H9 (cell line): ENCODE measurements around the gene TMEM38A. TPM values are rescaled to one million over a fixed set of nuclear protein-coding genes. Genes with fewer than 3 reads are reported as not detected.

Source experiments
- DNase-seq: peaks from one replicate; pipeline ENCODE4 v3.0.0-alpha.2; 2017
- H2AFZ ChIP-seq: one replicate; pipeline ENCODE4 v1.6.1; 2013; ENCODE audit warnings: mild to moderate bottlenecking, low read length, control low read depth, moderate library complexity
- H2AK5ac ChIP-seq: 2 replicates; pipeline ENCODE4 v1.6.1; 2013; ENCODE audit warnings: low read length, control low read depth, mixed read lengths; ENCODE audit not compliant: insufficient read length
- H2BK120ac ChIP-seq: one replicate; pipeline ENCODE4 v1.6.1; 2013; ENCODE audit warnings: low read depth, mild to moderate bottlenecking, low read length, control low read depth, inconsistent platforms; ENCODE audit not compliant: poor library complexity, severe bottlenecking
- H2BK12ac ChIP-seq: 2 replicates; pipeline ENCODE4 v1.6.1; 2013; ENCODE audit warnings: low read length, control low read depth, mixed read lengths, low read depth; ENCODE audit not compliant: insufficient read length
- H2BK15ac ChIP-seq: 2 replicates; pipeline ENCODE4 v1.6.1; 2013; ENCODE audit warnings: low read depth, low read length, control low read depth
- H2BK20ac ChIP-seq: one replicate; pipeline ENCODE4 v1.6.1; 2013; ENCODE audit warnings: low read depth, mild to moderate bottlenecking, low read length, control low read depth, inconsistent platforms; ENCODE audit not compliant: poor library complexity, severe bottlenecking
- H2BK5ac ChIP-seq: 2 replicates; pipeline ENCODE4 v1.6.1; 2013; ENCODE audit warnings: low read length, control low read depth, mixed read lengths; ENCODE audit not compliant: insufficient read length
- H3K14ac ChIP-seq: 2 replicates; pipeline ENCODE4 v1.6.1; 2013; ENCODE audit warnings: low read length, control low read depth; ENCODE audit not compliant: insufficient read depth
- H3K18ac ChIP-seq: 2 replicates; pipeline ENCODE4 v1.6.1; 2013; ENCODE audit warnings: low read depth, mild to moderate bottlenecking, mixed read lengths, low read length, control low read depth; ENCODE audit not compliant: insufficient read length
- H3K23ac ChIP-seq: 2 replicates; pipeline ENCODE4 v1.6.1; 2013; ENCODE audit warnings: low read length, control low read depth, mixed read lengths, low read depth; ENCODE audit not compliant: insufficient read length
- H3K23me2 ChIP-seq: 2 replicates; pipeline ENCODE4 v1.6.1; 2013; ENCODE audit warnings: low read depth, mild to moderate bottlenecking, mixed read lengths, low read length, control low read depth; ENCODE audit not compliant: insufficient read length, poor library complexity, severe bottlenecking
- H3K27ac ChIP-seq: 2 replicates; pipeline ENCODE4 v1.5.1; 2013; ENCODE audit warnings: low read length, control low read depth, mixed read lengths, low read depth; ENCODE audit not compliant: insufficient read length
- H3K27me3 ChIP-seq: 2 replicates; pipeline ENCODE4 v1.6.1; 2013; ENCODE audit warnings: low read length, control low read depth, inconsistent platforms; ENCODE audit not compliant: insufficient read depth
- H3K4ac ChIP-seq: 2 replicates; pipeline ENCODE4 v1.6.1; 2013; ENCODE audit warnings: low read depth, mild to moderate bottlenecking, control low read depth, inconsistent platforms, low read length, moderate library complexity
- H3K4me1 ChIP-seq: 2 replicates; pipeline ENCODE4 v1.6.1; 2013; ENCODE audit warnings: low read length, control low read depth, inconsistent platforms; ENCODE audit not compliant: insufficient read depth
- H3K4me2 ChIP-seq: 2 replicates; pipeline ENCODE4 v1.6.1; 2013; ENCODE audit warnings: low read length, control low read depth, mixed read lengths; ENCODE audit not compliant: insufficient read length, insufficient read depth
- H3K56ac ChIP-seq: 2 replicates; pipeline ENCODE4 v1.6.1; 2013; ENCODE audit warnings: low read depth, mild to moderate bottlenecking, mixed read lengths, low read length, control low read depth; ENCODE audit not compliant: insufficient read length
- H3K79me1 ChIP-seq: 2 replicates; pipeline ENCODE4 v1.6.1; 2013; ENCODE audit warnings: low read depth, mild to moderate bottlenecking, moderate library complexity, low read length, control low read depth, inconsistent platforms; ENCODE audit not compliant: insufficient read depth, poor library complexity, severe bottlenecking
- H3K79me2 ChIP-seq: 2 replicates; pipeline ENCODE4 v1.6.1; 2013; ENCODE audit warnings: low read length, control low read depth, inconsistent platforms; ENCODE audit not compliant: insufficient read depth
- H3K9ac ChIP-seq: 2 replicates; pipeline ENCODE4 v1.6.1; 2013; ENCODE audit warnings: low read length, control low read depth, mixed read lengths; ENCODE audit not compliant: insufficient read length; ENCODE audit errors: extremely low read depth
- H3K9me3 ChIP-seq: one replicate; pipeline ENCODE4 v1.6.1; 2013; ENCODE audit warnings: low read depth, low read length, inconsistent platforms; ENCODE audit not compliant: control insufficient read depth
- H3T11ph ChIP-seq: one replicate; pipeline ENCODE4 v1.6.1; 2013; ENCODE audit warnings: mild to moderate bottlenecking, low read length, control low read depth, inconsistent platforms
- H4K20me1 ChIP-seq: one replicate; pipeline ENCODE4 v1.6.1; 2013; ENCODE audit not compliant: control insufficient read depth, insufficient read length, insufficient read depth
- H4K5ac ChIP-seq: 2 replicates; pipeline ENCODE4 v1.6.1; 2013; ENCODE audit warnings: low read depth, mild to moderate bottlenecking, mixed read lengths, low read length, control low read depth; ENCODE audit not compliant: insufficient read length
- H4K8ac ChIP-seq: replicated peaks from 2 replicates; pipeline ENCODE4 v1.6.1; 2013; ENCODE audit warnings: low read length, control low read depth, mixed read lengths, low read depth; ENCODE audit not compliant: insufficient read length
- H4K91ac ChIP-seq: 2 replicates; pipeline ENCODE4 v1.6.1; 2013; ENCODE audit warnings: low read depth, mild to moderate bottlenecking, moderate library complexity, mixed read lengths, low read length, control low read depth; ENCODE audit not compliant: insufficient read length
- H3K27ac Mint-ChIP-seq, 3 experiments: 2 replicates in 2 of 3; 3 replicates in 1 of 3; pipeline ENCODE4 v1.8.0; 2020 to 2021; ENCODE audit warnings: mixed read lengths in 3 of 3, mild to moderate bottlenecking in 1 of 3, moderate library complexity in 1 of 3
- H3K27me3 Mint-ChIP-seq: 2 replicates; pipeline ENCODE4 v1.8.0; 2021; ENCODE audit warnings: low read depth, mild to moderate bottlenecking, moderate library complexity, mixed read lengths
- H3K36me3 Mint-ChIP-seq, 3 experiments: 2 replicates in 2 of 3; 3 replicates in 1 of 3; pipeline ENCODE4 v1.8.0; 2020 to 2021; ENCODE audit warnings: low read depth in 3 of 3, mixed read lengths in 3 of 3; ENCODE audit not compliant: insufficient read depth in 1 of 3
- H3K4me1 Mint-ChIP-seq, 2 experiments: 2 replicates each; pipeline ENCODE4 v1.8.0; 2020; ENCODE audit warnings: mixed read lengths in 2 of 2
- H3K4me3 Mint-ChIP-seq, 2 experiments: 2 replicates in 1 of 2; 3 replicates in 1 of 2; pipeline ENCODE4 v1.8.0; 2020 to 2021; ENCODE audit warnings: mild to moderate bottlenecking in 2 of 2, mixed read lengths in 2 of 2, moderate library complexity in 1 of 2
- H3K9me3 Mint-ChIP-seq, 2 experiments: 2 replicates in 1 of 2; 3 replicates in 1 of 2; pipeline ENCODE4 v1.8.0; 2020; ENCODE audit warnings: mild to moderate bottlenecking in 2 of 2, mixed read lengths in 2 of 2, moderate library complexity in 1 of 2
- CTCF ChIP-seq: fragments of 200-600 bp; sonication (generic); conservative IDR thresholded peaks from 3 replicates; pipeline ENCODE4 v1.8.0; 2021; ENCODE audit warnings: antibody characterized with exemption, mild to moderate bottlenecking
- WGBS: extraction: QIAGEN DNeasy Blood & Tissue Kit; methylation state at CpG from one replicate; pipeline ENCODE4 v1.1.7; 2013; ENCODE audit warnings: missing lambda C conversion rate, low lambda C conversion rate, mixed read lengths; ENCODE audit not compliant: insufficient read length; ENCODE audit errors: extremely low coverage; 5-methylcytosine and 5-hydroxymethylcytosine counted together
- total RNA-seq: library from RNA; stranded (reverse); gene quantifications from 2 replicates; pipeline ENCODE4 v1.2.1, GENCODE V29; 2021

The TMEM38A gene
- total RNA-seq, 1 experiment from 2014 or later, result 7.4 TPM

GRCh38 chr19:16715611-16716010 lies 54.7 kb downstream of the TMEM38A start:
- H4K91ac ChIP-seq, result no peak overlapping the region
- H3T11ph ChIP-seq, result no peak overlapping the region
- no peak overlapping the region for H3K4ac ChIP-seq
- H3K79me2 ChIP-seq, result no peaks in the 10 kb centered on the region
- no peak overlapping the region for H4K5ac ChIP-seq
- H2BK15ac ChIP-seq, result no peak overlapping the region
- no peak overlapping the region for H3K18ac ChIP-seq
- Mint-ChIP-seq H3K9me3 (peaks cover 2 to 3% of the 10 kb centered on the region in 2 experiments; a peak in 3 of 5 replicates), H3K27ac (no peak overlapping the region), H3K4me3 (no peak overlapping the region), H3K27me3 (peaks cover 8% of the 10 kb centered on the region), H3K36me3 (no peaks in the 10 kb centered on the region), H3K4me1 (no peaks in the 10 kb centered on the region)
- no peak overlapping the region for H2BK20ac ChIP-seq
- no CpG with 5 or more reads among the region's 3 CpGs for WGBS
- no peak for DNase-seq
- H3K27me3 ChIP-seq, result no peaks in the 10 kb centered on the region
- H2BK120ac ChIP-seq, result no peak overlapping the region
- no peak overlapping the region for H4K8ac ChIP-seq
- no peak overlapping the region for H3K23ac ChIP-seq
- H3K23me2 ChIP-seq, result no peaks in the 10 kb centered on the region
- no peaks in the 10 kb centered on the region for H3K79me1 ChIP-seq
- H3K14ac ChIP-seq, result no peak overlapping the region
- no peak overlapping the region for H2BK5ac ChIP-seq
- H3K9me3 ChIP-seq, result no peaks in the 10 kb centered on the region
- no peak overlapping the region for H3K4me2 ChIP-seq
- H2AFZ ChIP-seq, result no peak overlapping the region
- no peak overlapping the region for H3K9ac ChIP-seq
- H3K56ac ChIP-seq, result no peak overlapping the region
- H2BK12ac ChIP-seq, result no peak overlapping the region
- no peaks in the 10 kb centered on the region for H4K20me1 ChIP-seq
- H3K4me1 ChIP-seq, result no peaks in the 10 kb centered on the region
- no peak for TF ChIP-seq CTCF
- no peak overlapping the region for H3K27ac ChIP-seq
- no peak overlapping the region for H2AK5ac ChIP-seq
